ENCODE data around the gene ARRDC4. TPM values are rescaled to one million over a fixed set of nuclear protein-coding genes. Genes with fewer than 3 reads are reported as not detected.

The ARRDC4 gene
- total RNA-seq, 1 donor from 2014 or later = 1.3 TPM

- intact Hi-C loops (cut with micrococcal nuclease) = no loop called here
- H3K9me3 Mint-ChIP-seq = peaks cover 7% of the 10 kb centered on the region
- peaks cover 13% of the 10 kb centered on the region for H3K4me1 Mint-ChIP-seq (ENCODE audit: low read depth)
- H3K4me3 Mint-ChIP-seq = no peak overlapping the region
- H3K27me3 Mint-ChIP-seq (ENCODE audit: insufficient read depth) = no peaks in the 10 kb centered on the region
- no peak for DNase-seq (ENCODE audit: low spot score)
- no peaks in the 10 kb centered on the region for H3K36me3 Mint-ChIP-seq (ENCODE audit: low read depth)
- H3K27ac Mint-ChIP-seq = no peak overlapping the region
These were observed 32.3 kb downstream of the ARRDC4 start for GRCh38 chr15:97992823-97993222.

- Mint-ChIP-seq H3K4me1 (ENCODE audit: low read depth) (peaks cover 13% of the 10 kb centered on the region), H3K9me3 (peaks cover 3% of the 10 kb centered on the region), H3K4me3 (no peak overlapping the region), H3K36me3 (ENCODE audit: low read depth) (no peaks in the 10 kb centered on the region), H3K27me3 (ENCODE audit: insufficient read depth) (no peaks in the 10 kb centered on the region), H3K27ac (no peak overlapping the region)
- intact Hi-C loops (cut with micrococcal nuclease) = no loop called here
- DNase-seq (ENCODE audit: low spot score) = no peak
These were observed 32.8 kb downstream of the ARRDC4 start for GRCh38 chr15:97993310-97993738.

GRCh38 chr15:97994236-97994635, 33.7 kb downstream of the ARRDC4 start:
- H3K9me3 Mint-ChIP-seq = peaks cover 3% of the 10 kb centered on the region
- no peak overlapping the region for H3K27ac Mint-ChIP-seq
- no peaks in the 10 kb centered on the region for H3K36me3 Mint-ChIP-seq (ENCODE audit: low read depth)
- H3K4me1 Mint-ChIP-seq (ENCODE audit: low read depth) = peaks cover 13% of the 10 kb centered on the region
- no peak for DNase-seq (ENCODE audit: low spot score)
- no peak overlapping the region for H3K4me3 Mint-ChIP-seq
- H3K27me3 Mint-ChIP-seq (ENCODE audit: insufficient read depth) = no peaks in the 10 kb centered on the region
- intact Hi-C loops (cut with micrococcal nuclease) = no loop called here

GRCh38 chr15:97995192-97995591, 34.7 kb downstream of the ARRDC4 start:
- no peak overlapping the region for H3K4me3 Mint-ChIP-seq
- no peak for DNase-seq (ENCODE audit: low spot score)
- peaks cover 13% of the 10 kb centered on the region for H3K4me1 Mint-ChIP-seq (ENCODE audit: low read depth)
- peaks cover 3% of the 10 kb centered on the region for H3K9me3 Mint-ChIP-seq
- intact Hi-C loops (cut with micrococcal nuclease) = no loop called here
- no peak overlapping the region for H3K27ac Mint-ChIP-seq
- no peaks in the 10 kb centered on the region for H3K27me3 Mint-ChIP-seq (ENCODE audit: insufficient read depth)
- no peaks in the 10 kb centered on the region for H3K36me3 Mint-ChIP-seq (ENCODE audit: low read depth)

DNA sequence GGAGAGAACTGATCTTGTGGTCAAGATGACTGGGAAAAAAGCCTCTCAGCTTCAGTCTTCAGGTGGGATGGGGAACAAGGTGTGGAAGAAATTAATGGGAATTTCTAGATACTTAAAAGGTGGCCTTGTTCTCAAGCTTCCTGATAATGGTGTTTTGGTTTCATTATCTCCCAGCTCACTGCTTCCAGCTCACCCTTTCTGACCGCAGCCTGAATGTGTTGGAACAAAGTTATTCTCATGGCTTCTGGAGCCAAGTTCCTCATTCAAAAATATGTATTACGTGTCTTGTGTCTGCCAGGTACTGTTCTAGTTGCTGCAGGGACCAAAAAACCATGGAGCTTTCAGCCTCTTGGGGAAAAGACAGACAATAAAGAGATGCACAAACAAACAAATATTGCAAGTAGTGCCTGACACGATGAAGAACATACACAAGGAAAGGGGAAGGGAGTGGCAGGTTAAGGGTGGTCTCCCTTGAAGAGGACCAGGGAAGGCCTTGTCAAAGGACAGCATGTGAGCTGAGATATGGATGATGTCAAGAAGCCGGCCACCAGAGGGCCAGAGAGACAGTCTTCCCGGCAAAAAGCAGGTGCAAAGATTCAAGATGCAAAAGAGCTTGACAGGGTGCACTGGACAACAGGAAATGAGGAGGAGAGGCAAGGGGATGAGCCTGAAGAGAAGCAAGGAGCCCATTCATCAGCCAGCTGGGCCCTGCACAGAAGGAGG, 35.5 kb downstream of the ARRDC4 start:
- Mint-ChIP-seq H3K27me3 (ENCODE audit: insufficient read depth) (no peaks in the 10 kb centered on the region), H3K9me3 (no peaks in the 10 kb centered on the region), H3K4me1 (ENCODE audit: low read depth) (peaks cover 13% of the 10 kb centered on the region), H3K27ac (no peak overlapping the region), H3K4me3 (no peak overlapping the region), H3K36me3 (ENCODE audit: low read depth) (no peaks in the 10 kb centered on the region)
- intact Hi-C loops (cut with micrococcal nuclease) = no loop called here
- no peak for DNase-seq (ENCODE audit: low spot score)

GRCh38 chr15:97998307-97999071, 38.0 kb downstream of the ARRDC4 start:
- Mint-ChIP-seq H3K27ac (no peak overlapping the region), H3K4me1 (ENCODE audit: low read depth) (peaks cover 13% of the 10 kb centered on the region), H3K9me3 (no peaks in the 10 kb centered on the region), H3K27me3 (ENCODE audit: insufficient read depth) (no peaks in the 10 kb centered on the region), H3K36me3 (ENCODE audit: low read depth) (no peaks in the 10 kb centered on the region), H3K4me3 (no peak overlapping the region)
- no peak for DNase-seq (ENCODE audit: low spot score)
- intact Hi-C loops (cut with micrococcal nuclease) = no loop called here

- H3K36me3 Mint-ChIP-seq (ENCODE audit: low read depth) = no peaks in the 10 kb centered on the region
- peaks cover 9% of the 10 kb centered on the region for H3K4me1 Mint-ChIP-seq (ENCODE audit: low read depth)
- no peak overlapping the region for H3K27ac Mint-ChIP-seq
- intact Hi-C loops (cut with micrococcal nuclease) = no loop called here
- H3K4me3 Mint-ChIP-seq = no peak overlapping the region
- DNase-seq (ENCODE audit: low spot score) = no peak
- no peaks in the 10 kb centered on the region for H3K27me3 Mint-ChIP-seq (ENCODE audit: insufficient read depth)
- H3K9me3 Mint-ChIP-seq = no peaks in the 10 kb centered on the region
These were observed 40.0 kb downstream of the ARRDC4 start for GRCh38 chr15:98000249-98001203.

- Mint-ChIP-seq H3K27ac (no peak overlapping the region), H3K36me3 (ENCODE audit: low read depth) (no peaks in the 10 kb centered on the region), H3K27me3 (ENCODE audit: insufficient read depth) (no peaks in the 10 kb centered on the region), H3K9me3 (no peaks in the 10 kb centered on the region), H3K4me1 (ENCODE audit: low read depth) (no peaks in the 10 kb centered on the region), H3K4me3 (no peak overlapping the region)
- intact Hi-C loops (cut with micrococcal nuclease) = no loop called here
- DNase-seq (ENCODE audit: low spot score) = no peak
These were observed 41.2 kb downstream of the ARRDC4 start for GRCh38 chr15:98001663-98002194.

GRCh38 chr15:98002419-98002818, 41.9 kb downstream of the ARRDC4 start:
- H3K4me1 Mint-ChIP-seq (ENCODE audit: low read depth) = no peaks in the 10 kb centered on the region
- no peak overlapping the region for H3K27ac Mint-ChIP-seq
- H3K36me3 Mint-ChIP-seq (ENCODE audit: low read depth) = no peaks in the 10 kb centered on the region
- no peaks in the 10 kb centered on the region for H3K27me3 Mint-ChIP-seq (ENCODE audit: insufficient read depth)
- intact Hi-C loops (cut with micrococcal nuclease) = no loop called here
- H3K9me3 Mint-ChIP-seq = no peaks in the 10 kb centered on the region
- H3K4me3 Mint-ChIP-seq = no peak overlapping the region
- DNase-seq (ENCODE audit: low spot score) = no peak

- intact Hi-C loops (cut with micrococcal nuclease) = no loop called here
- H3K4me3 Mint-ChIP-seq = no peak overlapping the region
- no peaks in the 10 kb centered on the region for H3K4me1 Mint-ChIP-seq (ENCODE audit: low read depth)
- no peak overlapping the region for H3K27ac Mint-ChIP-seq
- no peak for DNase-seq (ENCODE audit: low spot score)
- no peaks in the 10 kb centered on the region for H3K27me3 Mint-ChIP-seq (ENCODE audit: insufficient read depth)
- H3K9me3 Mint-ChIP-seq = no peaks in the 10 kb centered on the region
- H3K36me3 Mint-ChIP-seq (ENCODE audit: low read depth) = no peaks in the 10 kb centered on the region
These were observed 42.4 kb downstream of the ARRDC4 start for GRCh38 chr15:98002866-98003265.

GRCh38 chr15:98003518-98003917, 43.0 kb downstream of the ARRDC4 start:
- intact Hi-C loops (cut with micrococcal nuclease) = no loop called here
- Mint-ChIP-seq H3K27ac (no peak overlapping the region), H3K36me3 (ENCODE audit: low read depth) (no peaks in the 10 kb centered on the region), H3K4me1 (ENCODE audit: low read depth) (no peaks in the 10 kb centered on the region), H3K27me3 (ENCODE audit: insufficient read depth) (no peaks in the 10 kb centered on the region), H3K9me3 (no peaks in the 10 kb centered on the region), H3K4me3 (no peak overlapping the region)
- no peak for DNase-seq (ENCODE audit: low spot score)

DNA sequence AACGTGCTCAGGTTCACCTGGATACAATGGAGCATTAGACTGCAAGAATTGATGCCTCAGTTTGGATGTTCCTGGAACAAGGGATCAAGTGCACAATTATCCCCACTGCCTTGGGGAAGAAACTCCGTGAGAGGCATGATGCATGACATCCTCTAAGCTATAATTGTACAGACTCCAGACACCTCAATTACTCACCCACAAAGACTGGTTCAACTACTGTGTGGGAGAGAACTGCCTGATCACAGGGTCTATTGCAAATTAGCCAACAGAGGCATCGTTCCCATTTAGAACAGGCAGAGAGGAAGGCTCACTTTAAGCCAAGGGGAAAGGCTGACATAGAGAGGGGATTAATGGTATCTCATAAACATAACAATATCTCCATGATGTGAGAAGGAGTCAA, 43.5 kb downstream of the ARRDC4 start:
- no peaks in the 10 kb centered on the region for H3K9me3 Mint-ChIP-seq
- H3K27me3 Mint-ChIP-seq (ENCODE audit: insufficient read depth) = peaks cover under 1% of the 10 kb centered on the region
- H3K36me3 Mint-ChIP-seq (ENCODE audit: low read depth) = no peaks in the 10 kb centered on the region
- no peaks in the 10 kb centered on the region for H3K4me1 Mint-ChIP-seq (ENCODE audit: low read depth)
- intact Hi-C loops (cut with micrococcal nuclease) = no loop called here
- no peak for DNase-seq (ENCODE audit: low spot score)
- no peak overlapping the region for H3K27ac Mint-ChIP-seq
- H3K4me3 Mint-ChIP-seq = no peak overlapping the region

Data from activated T-helper 1 cell treated with anti-CD3 and anti-CD28 coated beads, Interleukin-12 subunit alpha, Interleukin-12 subunit beta, Interleukin-2, Interleukin-4 antibody, amounts not matched to agents 30 ng/mL and 10 ng/mL and 1 ng/mL, durations not matched to agents 14 hours and 24 hours and 36 hours (primary cell).